GM23338 (cell line): ENCODE results near the gene EPG5.

Experiments
- CREB1 ChIP-seq: fragments of 250-450 bp; sonication (Bioruptor Pico); IDR thresholded peaks from 2 replicates; pipeline ENCODE4 v1.5.0; 2020; ENCODE audit warnings: low read depth, mild to moderate bottlenecking, moderate library complexity
- CTCF ChIP-seq, 2 experiments: fragments of 200-600 bp in 1 of 2; sonication (generic) in 1 of 2; conservative IDR thresholded peaks; 2 replicates each; pipeline versions ENCODE4 v1.5.1 to v1.6.1; 2016 to 2017; ENCODE audit warnings: antibody characterized with exemption in 2 of 2, low read depth in 2 of 2, mild to moderate bottlenecking in 2 of 2, moderate library complexity in 1 of 2

DNA sequence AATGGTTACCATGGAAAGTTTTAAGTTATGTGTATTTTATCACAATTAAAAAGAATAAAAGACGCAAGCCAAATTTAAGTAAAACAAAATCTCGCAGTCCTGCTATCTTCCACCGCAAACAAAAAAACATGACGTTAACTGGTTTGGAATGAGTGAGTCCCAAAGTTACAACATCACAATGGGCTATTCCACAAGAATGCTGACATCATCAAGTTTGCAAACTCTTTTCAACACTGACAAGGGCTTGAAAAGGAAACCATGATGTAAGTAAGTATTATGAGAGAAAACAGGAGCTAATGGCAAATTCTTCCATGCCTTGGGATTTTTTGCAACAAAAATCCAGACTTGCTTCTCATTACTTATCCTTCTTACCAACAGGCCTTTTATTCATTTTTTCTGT is 110.6 kb downstream of the EPG5 start:
- TF ChIP-seq CREB1 (no peak), CTCF (conservative IDR thresholded peaks at IDR 0.05; ENCODE audit: low read depth in 2 of 2) (no peak)
